K562 (cell line): Measurements from ENCODE around the gene SERPINH1. TPM values are rescaled to one million over a fixed set of nuclear protein-coding genes. Genes with fewer than 3 reads are reported as not detected.

Experiments
- ATAC-seq: fragments of 200-7000 bp; cut with Tn5 transposase; 3 replicates; pipeline ENCODE4 v1.9.1; 2020; ENCODE audit warnings: moderate library complexity
- BruUV-seq: library from RNA; stranded (reverse); fragments of 400-500 nt; replicated peaks from 2 replicates; lab custom pipeline; 2021; lab: Mats Ljungman, UMichigan
- CTCF ChIA-PET: fragments of 300-600 bp; formaldehyde crosslinking; extraction: SDS; loops from one replicate; lab custom pipeline; 2021; ENCODE audit warnings: low intra/inter-chr PET ratio; lab: Yijun Ruan, JAX
- POLR2A ChIA-PET: fragments of 300-600, 350-650 bp; sonication (Branson Sonifier 250); formaldehyde crosslinking; extraction: SDS; loops from one replicate; lab custom pipeline; 2021; ENCODE audit warnings: antibody characterized with exemption, inconsistent platforms; lab: Yijun Ruan, JAX
- DNase-seq, 4 experiments: peaks; one replicate each; pipeline versions ENCODE4 v3.0.0 to v3.0.0-alpha.2; 2011 to 2018; ENCODE audit warnings: low spot score in 3 of 4, mixed read lengths in 3 of 4; ENCODE audit errors: extremely low read depth in 1 of 4
- FAIRE-seq: peaks from 2 replicates; lab custom pipeline; 2011; peaks lifted over from hg19 to GRCh38; lab: Jason Lieb, UNC
- H2AFZ ChIP-seq: 2 replicates; pipeline ENCODE4 v1.6.0; 2011; ENCODE audit warnings: low read depth, low read length, control low read depth, inconsistent platforms
- H3K27ac ChIP-seq: fragments of 200-600 bp; 3 replicates; pipeline ENCODE4 v1.8.0; 2011; ENCODE audit warnings: low read depth, mild to moderate bottlenecking, control low read depth, inconsistent platforms, low read length, moderate library complexity, mixed read lengths; ENCODE audit errors: extremely low read depth
- H3K27me3 ChIP-seq, 2 experiments: fragments of 300-600 bp in 1 of 2; 2 replicates in 1 of 2; 3 replicates in 1 of 2; pipeline versions ENCODE4 v1.6.0 to v1.8.0; 2011; ENCODE audit warnings: inconsistent platforms in 2 of 2, low read length in 2 of 2, mild to moderate bottlenecking in 1 of 2, mixed read lengths in 1 of 2, moderate library complexity in 1 of 2; ENCODE audit not compliant: control insufficient read depth in 2 of 2, insufficient read depth in 2 of 2
- H3K36me3 ChIP-seq: fragments of 300-600 bp; 3 replicates; pipeline ENCODE4 v1.8.0; 2011; ENCODE audit warnings: mild to moderate bottlenecking, low read length, inconsistent platforms; ENCODE audit not compliant: control insufficient read depth, insufficient read depth
- H3K4me1 ChIP-seq, 2 experiments: fragments of 200-600 bp in 1 of 2; replicated peaks in 1 of 2; 2 replicates in 1 of 2; 3 replicates in 1 of 2; pipeline versions ENCODE4 v1.5.1 to v1.8.0; 2011; ENCODE audit warnings: inconsistent platforms in 2 of 2, low read length in 2 of 2, mild to moderate bottlenecking in 1 of 2, mixed read lengths in 1 of 2, moderate library complexity in 1 of 2; ENCODE audit not compliant: control insufficient read depth in 2 of 2, insufficient read depth in 2 of 2
- H3K4me2 ChIP-seq: 2 replicates; pipeline ENCODE4 v1.6.1; 2011; ENCODE audit warnings: low read length, control low read depth, inconsistent platforms, mixed read lengths; ENCODE audit not compliant: insufficient read depth
- H3K4me3 ChIP-seq: fragments of 200-600 bp; sonication (generic), shearing (Covaris generic); 2 replicates; pipeline ENCODE4 v1.5.1; 2016; ENCODE audit warnings: control low read depth, inconsistent platforms
- H3K79me2 ChIP-seq: fragments of 200-600 bp; 3 replicates; pipeline ENCODE4 v1.8.0; 2011; ENCODE audit warnings: low read length, inconsistent platforms; ENCODE audit not compliant: control insufficient read depth, insufficient read depth
- H3K9ac ChIP-seq, 2 experiments: 2 replicates each; pipeline versions ENCODE4 v1.6.0 to v1.6.1; 2011; ENCODE audit warnings: low read depth in 2 of 2, low read length in 2 of 2, control low read depth in 1 of 2, inconsistent platforms in 1 of 2, mild to moderate bottlenecking in 1 of 2, mixed read lengths in 1 of 2; ENCODE audit not compliant: insufficient read depth in 1 of 2
- H3K9me1 ChIP-seq: one replicate; pipeline ENCODE4 v1.6.0; 2011; ENCODE audit warnings: inconsistent platforms, mild to moderate bottlenecking, low read length, moderate library complexity; ENCODE audit not compliant: control insufficient read depth, insufficient read depth
- H3K9me3 ChIP-seq: replicated peaks from 2 replicates; pipeline ENCODE4 v1.5.1; 2011; ENCODE audit warnings: low read depth, low read length, inconsistent platforms; ENCODE audit not compliant: control insufficient read depth, insufficient read depth
- H4K20me1 ChIP-seq: replicated peaks from 2 replicates; pipeline ENCODE4 v1.6.1; 2011; ENCODE audit warnings: low read length, inconsistent platforms, mixed read lengths; ENCODE audit not compliant: control insufficient read depth, insufficient read depth
- BCOR ChIP-seq: fragments of 450-650 bp; IDR thresholded peaks from 2 replicates; pipeline ENCODE4 v1.6.1; 2016
- CBX3 ChIP-seq, 2 experiments: IDR thresholded peaks; 1 replicate in 1 of 2; 2 replicates in 1 of 2; pipeline ENCODE4 v1.6.1; 2012; ENCODE audit warnings: inconsistent platforms in 2 of 2, low read length in 2 of 2, borderline replicate concordance in 1 of 2, control low read depth in 1 of 2
- FOXJ2 ChIP-seq: fragments of 200-800 bp; sonication (Bioruptor generic); IDR thresholded peaks from 2 replicates; pipeline ENCODE4 v1.6.1; 2016; ENCODE audit warnings: missing genetic modification characterization, missing compliant biosample characterization
- HDAC2 ChIP-seq: fragments of 450-650 bp; IDR thresholded peaks from 2 replicates; pipeline ENCODE4 v1.6.1; 2016; ENCODE audit warnings: mild to moderate bottlenecking
- POLR3G ChIP-seq: IDR thresholded peaks from 2 replicates; pipeline ENCODE4 v1.6.1; 2011; ENCODE audit not compliant: insufficient read length, insufficient replicate concordance; ENCODE audit errors: extremely low read depth
- RBM22 ChIP-seq: fragments of 200-400 bp; formaldehyde crosslinking; IDR thresholded peaks from 2 replicates; pipeline ENCODE4 v1.6.1; 2018; ENCODE audit warnings: low read length, low read depth; ENCODE audit not compliant: poor library complexity, severe bottlenecking
- RBM25 ChIP-seq: fragments of 200-400 bp; formaldehyde crosslinking; IDR thresholded peaks from 2 replicates; pipeline ENCODE4 v1.6.1; 2018; ENCODE audit warnings: low read length, low read depth, moderate library complexity; ENCODE audit not compliant: severe bottlenecking
- TBL1XR1 ChIP-seq, 2 experiments: IDR thresholded peaks; 2 replicates each; pipeline ENCODE4 v1.6.1; 2012; ENCODE audit warnings: improper control_type of control experiment in 2 of 2, low read length in 2 of 2, mild to moderate bottlenecking in 1 of 2
- ZNF584 ChIP-seq: fragments of 200-800 bp; sonication (Bioruptor generic); IDR thresholded peaks from 2 replicates; pipeline ENCODE4 v1.6.1; 2016; ENCODE audit warnings: low read depth, mild to moderate bottlenecking, missing genetic modification characterization, missing compliant biosample characterization
- WGBS: fragments of 100-300 bp; shearing (Covaris generic); methylation state at CpG from one replicate; pipeline ENCODE4 v1.1.6; 2016; ENCODE audit warnings: low coverage, mixed read lengths; ENCODE audit not compliant: insufficient coverage; ENCODE audit errors: missing lambda C conversion rate; 5-methylcytosine and 5-hydroxymethylcytosine counted together
- in situ Hi-C: fragments of 300-500 bp; cut with MboI; formaldehyde crosslinking; loops from 4 replicates; pipeline ENCODE4 v1.15.0; 2018; ENCODE audit warnings: inconsistent platforms, mixed read lengths
- intact Hi-C: fragments of 100-400 bp; cut with micrococcal nuclease; formaldehyde crosslinking; loops from 2 replicates; pipeline ENCODE4 v1.14.2; 2022
- polyA plus RNA-seq, 8 experiments: library from polyadenylated mRNA; depleted of rRNA in 4 of 8; stranded (reverse) in 5 of 8; unstranded in 3 of 8; fragments of >200 nt; fragmentation: Nextera tagmentation in 2 of 8; fragmentation: Illumina TruSeq in 1 of 8; extraction: Ambion mirVana in 2 of 8; extraction: Trizol in 1 of 8; gene quantifications; 2 replicates each; pipeline versions ENCODE4 v1.2.1 to v1.2.3, GENCODE V29; 2011 to 2014; ENCODE audit warnings: inconsistent platforms in 1 of 8, missing spikeins in 1 of 8
- total RNA-seq, 7 experiments: library from RNA; depleted of rRNA in 6 of 7; stranded (reverse); fragments of >200 nt in 6 of 7; fragmentation: Illumina TruSeq in 2 of 7; extraction: Trizol in 2 of 7; gene quantifications; 2 replicates each; pipeline versions ENCODE4 v1.2.1 to v1.2.3, GENCODE V29; 2011 to 2021; ENCODE audit warnings: low replicate concordance in 1 of 7
- TF ChIP-seq, protein P1 (sequence below): fragments of 450-650 bp; IDR thresholded peaks from 2 replicates; pipeline ENCODE4 v1.6.1; 2018; ENCODE audit not compliant: partially characterized antibody
- TF ChIP-seq, protein P2 (sequence below): sonication (generic); IDR thresholded peaks from 2 replicates; pipeline ENCODE4 v1.6.1; 2016
- TF ChIP-seq, protein P3 (sequence below): fragments of 450-650 bp; formaldehyde crosslinking; conservative IDR thresholded peaks from 2 replicates; pipeline ENCODE4 v1.4.0; 2022; ENCODE audit warnings: mild to moderate bottlenecking, missing genetic modification characterization
- TF ChIP-seq, protein P4 (sequence below): IDR thresholded peaks from 3 replicates; pipeline ENCODE4 v1.6.1; 2011; ENCODE audit warnings: borderline replicate concordance, mild to moderate bottlenecking, moderate library complexity; ENCODE audit not compliant: insufficient read length; ENCODE audit errors: extremely low read depth

The SERPINH1 gene
- total and polyA plus RNA-seq, 9 of the 15 experiments (the other 6 are each of a cell fraction or from before 2014, with no cell fraction given) = 2.8 to 106 (median 67.9) TPM

DNA sequence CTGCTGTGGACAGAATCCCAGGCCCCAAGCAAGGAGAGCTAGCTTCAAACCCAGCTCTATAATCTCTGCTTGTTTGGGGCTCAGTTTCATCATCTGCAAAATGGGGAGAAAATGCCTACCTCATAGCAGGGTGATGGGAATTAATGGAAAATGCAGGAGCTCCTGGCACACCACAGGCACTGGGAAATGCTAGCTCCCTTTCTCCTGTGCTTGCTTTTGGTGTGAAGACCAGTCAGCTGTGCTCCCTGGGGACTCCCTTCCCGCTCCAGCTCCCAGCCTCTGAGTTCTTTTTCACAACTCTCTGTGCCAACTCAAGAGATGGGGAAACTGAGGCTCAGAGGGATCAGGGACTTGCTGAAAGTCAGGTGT is 8.2 kb upstream of the SERPINH1 start:
- CTCF ChIA-PET = no interaction called here
- peak overlapping the region; percentile 68; the same call in 2 of the 3 replicates for H3K27ac ChIP-seq
- H3K79me2 ChIP-seq = no peaks in the 10 kb centered on the region
- intact Hi-C loops = no loop called here
- DNase-seq (no peak), FAIRE-seq (no peak), ATAC-seq (no peak)
- H3K4me2 ChIP-seq = peak overlapping the region; percentile 69
- WGBS = 91% methylated on average over 1 of the region's 1 CpG
- H3K36me3 ChIP-seq = no peaks in the 10 kb centered on the region
- H4K20me1 ChIP-seq = no peaks in the 10 kb centered on the region
- no peaks in the 10 kb centered on the region for H3K27me3 ChIP-seq
- POLR2A ChIA-PET = interaction anchor here (0.6 to 2.3 kb wide), 19 partner anchors 8 to 296 kb away, joined by 3 to 14 read pairs (median 3); partner anchors contain the start of genes RPS3 and SERPINH1
- H3K9ac ChIP-seq = peak overlapping the region; percentile 58 to 82; a peak in 3 of 4 replicates
- H3K4me3 ChIP-seq = no peak overlapping the region
- in situ Hi-C loops = no loop called here
- H3K4me1 ChIP-seq = peaks cover 33 to 36% of the 10 kb centered on the region in 2 experiments
- peak overlapping the region; percentile 93 for H2AFZ ChIP-seq
- TSS peak; percentile 89 for BruUV-seq
- H3K9me1 ChIP-seq = no peaks in the 10 kb centered on the region
- H3K9me3 ChIP-seq = no peaks in the 10 kb centered on the region
- TF ChIP-seq, protein P1, sequence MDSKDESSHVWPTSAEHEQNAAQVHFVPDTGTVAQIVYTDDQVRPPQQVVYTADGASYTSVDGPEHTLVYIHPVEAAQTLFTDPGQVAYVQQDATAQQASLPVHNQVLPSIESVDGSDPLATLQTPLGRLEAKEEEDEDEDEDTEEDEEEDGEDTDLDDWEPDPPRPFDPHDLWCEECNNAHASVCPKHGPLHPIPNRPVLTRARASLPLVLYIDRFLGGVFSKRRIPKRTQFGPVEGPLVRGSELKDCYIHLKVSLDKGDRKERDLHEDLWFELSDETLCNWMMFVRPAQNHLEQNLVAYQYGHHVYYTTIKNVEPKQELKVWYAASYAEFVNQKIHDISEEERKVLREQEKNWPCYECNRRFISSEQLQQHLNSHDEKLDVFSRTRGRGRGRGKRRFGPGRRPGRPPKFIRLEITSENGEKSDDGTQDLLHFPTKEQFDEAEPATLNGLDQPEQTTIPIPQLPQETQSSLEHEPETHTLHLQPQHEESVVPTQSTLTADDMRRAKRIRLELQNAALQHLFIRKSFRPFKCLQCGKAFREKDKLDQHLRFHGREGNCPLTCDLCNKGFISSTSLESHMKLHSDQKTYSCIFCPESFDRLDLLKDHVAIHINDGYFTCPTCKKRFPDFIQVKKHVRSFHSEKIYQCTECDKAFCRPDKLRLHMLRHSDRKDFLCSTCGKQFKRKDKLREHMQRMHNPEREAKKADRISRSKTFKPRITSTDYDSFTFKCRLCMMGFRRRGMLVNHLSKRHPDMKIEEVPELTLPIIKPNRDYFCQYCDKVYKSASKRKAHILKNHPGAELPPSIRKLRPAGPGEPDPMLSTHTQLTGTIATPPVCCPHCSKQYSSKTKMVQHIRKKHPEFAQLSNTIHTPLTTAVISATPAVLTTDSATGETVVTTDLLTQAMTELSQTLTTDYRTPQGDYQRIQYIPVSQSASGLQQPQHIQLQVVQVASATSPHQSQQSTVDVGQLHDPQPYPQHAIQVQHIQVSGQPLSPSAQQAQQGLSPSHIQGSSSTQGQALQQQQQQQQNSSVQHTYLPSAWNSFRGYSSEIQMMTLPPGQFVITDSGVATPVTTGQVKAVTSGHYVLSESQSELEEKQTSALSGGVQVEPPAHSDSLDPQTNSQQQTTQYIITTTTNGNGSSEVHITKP = no peak
- peak; percentile 95 for TF ChIP-seq BCOR
- TF ChIP-seq, protein P2, sequence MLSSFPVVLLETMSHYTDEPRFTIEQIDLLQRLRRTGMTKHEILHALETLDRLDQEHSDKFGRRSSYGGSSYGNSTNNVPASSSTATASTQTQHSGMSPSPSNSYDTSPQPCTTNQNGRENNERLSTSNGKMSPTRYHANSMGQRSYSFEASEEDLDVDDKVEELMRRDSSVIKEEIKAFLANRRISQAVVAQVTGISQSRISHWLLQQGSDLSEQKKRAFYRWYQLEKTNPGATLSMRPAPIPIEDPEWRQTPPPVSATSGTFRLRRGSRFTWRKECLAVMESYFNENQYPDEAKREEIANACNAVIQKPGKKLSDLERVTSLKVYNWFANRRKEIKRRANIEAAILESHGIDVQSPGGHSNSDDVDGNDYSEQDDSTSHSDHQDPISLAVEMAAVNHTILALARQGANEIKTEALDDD = no peak
- TF ChIP-seq RBM22 = no peak
- no peak for TF ChIP-seq FOXJ2 (tag)
- no peak for TF ChIP-seq POLR3G
- TF ChIP-seq, protein P3, sequence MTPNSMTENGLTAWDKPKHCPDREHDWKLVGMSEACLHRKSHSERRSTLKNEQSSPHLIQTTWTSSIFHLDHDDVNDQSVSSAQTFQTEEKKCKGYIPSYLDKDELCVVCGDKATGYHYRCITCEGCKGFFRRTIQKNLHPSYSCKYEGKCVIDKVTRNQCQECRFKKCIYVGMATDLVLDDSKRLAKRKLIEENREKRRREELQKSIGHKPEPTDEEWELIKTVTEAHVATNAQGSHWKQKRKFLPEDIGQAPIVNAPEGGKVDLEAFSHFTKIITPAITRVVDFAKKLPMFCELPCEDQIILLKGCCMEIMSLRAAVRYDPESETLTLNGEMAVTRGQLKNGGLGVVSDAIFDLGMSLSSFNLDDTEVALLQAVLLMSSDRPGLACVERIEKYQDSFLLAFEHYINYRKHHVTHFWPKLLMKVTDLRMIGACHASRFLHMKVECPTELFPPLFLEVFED (CRISPR knock-in tag) = no peak
- TF ChIP-seq HDAC2 = peak; percentile 59; the same call in 1 of the 2 replicates
- TF ChIP-seq, protein P4, sequence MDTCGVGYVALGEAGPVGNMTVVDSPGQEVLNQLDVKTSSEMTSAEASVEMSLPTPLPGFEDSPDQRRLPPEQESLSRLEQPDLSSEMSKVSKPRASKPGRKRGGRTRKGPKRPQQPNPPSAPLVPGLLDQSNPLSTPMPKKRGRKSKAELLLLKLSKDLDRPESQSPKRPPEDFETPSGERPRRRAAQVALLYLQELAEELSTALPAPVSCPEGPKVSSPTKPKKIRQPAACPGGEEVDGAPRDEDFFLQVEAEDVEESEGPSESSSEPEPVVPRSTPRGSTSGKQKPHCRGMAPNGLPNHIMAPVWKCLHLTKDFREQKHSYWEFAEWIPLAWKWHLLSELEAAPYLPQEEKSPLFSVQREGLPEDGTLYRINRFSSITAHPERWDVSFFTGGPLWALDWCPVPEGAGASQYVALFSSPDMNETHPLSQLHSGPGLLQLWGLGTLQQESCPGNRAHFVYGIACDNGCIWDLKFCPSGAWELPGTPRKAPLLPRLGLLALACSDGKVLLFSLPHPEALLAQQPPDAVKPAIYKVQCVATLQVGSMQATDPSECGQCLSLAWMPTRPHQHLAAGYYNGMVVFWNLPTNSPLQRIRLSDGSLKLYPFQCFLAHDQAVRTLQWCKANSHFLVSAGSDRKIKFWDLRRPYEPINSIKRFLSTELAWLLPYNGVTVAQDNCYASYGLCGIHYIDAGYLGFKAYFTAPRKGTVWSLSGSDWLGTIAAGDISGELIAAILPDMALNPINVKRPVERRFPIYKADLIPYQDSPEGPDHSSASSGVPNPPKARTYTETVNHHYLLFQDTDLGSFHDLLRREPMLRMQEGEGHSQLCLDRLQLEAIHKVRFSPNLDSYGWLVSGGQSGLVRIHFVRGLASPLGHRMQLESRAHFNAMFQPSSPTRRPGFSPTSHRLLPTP = no peak
- peak; percentile 93 for TF ChIP-seq RBM25
- no peak for TF ChIP-seq TBL1XR1 (IDR thresholded peaks at IDR 0.05; ENCODE audit: low read length in 2 of 2)
- TF ChIP-seq CBX3 (IDR thresholded peaks at IDR 0.05; ENCODE audit: borderline replicate concordance in 1 of 2, low read length in 2 of 2) = 0 out of 3 replicates have a peak, but pooled peaks of 1 of the 2 experiments have one; percentile 49
- TF ChIP-seq ZNF584 = no peak
